CD4-positive, alpha-beta T cell (primary cell): Measurements from ENCODE around the gene EHD3. TPM values are rescaled to one million over a fixed set of nuclear protein-coding genes. Genes with fewer than 3 reads are reported as not detected.

Experiments used
- ATAC-seq: fragments of 200-7000 bp; cut with Tn5 transposase; one replicate; pipeline ENCODE4 v1.10.0; 2022; ENCODE audit warnings: mild to moderate bottlenecking; ENCODE audit not compliant: poor library complexity
- CTCF ChIA-PET: fragments of 350-600 bp; sonication (Branson Sonifier 250); formaldehyde crosslinking; loops from one replicate; lab custom pipeline; 2021; ENCODE audit warnings: antibody characterized with exemption, inconsistent platforms; lab: Charles Lee
- POLR2A ChIA-PET: fragments of 350-600 bp; sonication (Branson Sonifier 250); formaldehyde crosslinking; loops from one replicate; lab custom pipeline; 2021; ENCODE audit warnings: antibody characterized with exemption, inconsistent platforms; lab: Charles Lee
- DNase-seq, 14 experiments: peaks; one replicate each; pipeline ENCODE4 v3.0.0-alpha.2; 2013 to 2020; ENCODE audit warnings: mixed read lengths in 2 of 14
- H3K27ac ChIP-seq, 2 donors: one replicate each; pipeline versions ENCODE4 v1.5.1 to v1.7.0; 2013; ENCODE audit warnings: low read length in 2 of 2, low read depth in 1 of 2, mild to moderate bottlenecking in 1 of 2
- H3K27me3 ChIP-seq, 2 experiments: 1 replicate in 1 of 2; 2 replicates in 1 of 2; pipeline versions ENCODE4 v1.6.1 to v1.7.0; 2013; ENCODE audit warnings: low read length in 2 of 2, control low read depth in 1 of 2, mild to moderate bottlenecking in 1 of 2, moderate library complexity in 1 of 2; ENCODE audit not compliant: insufficient read depth in 2 of 2, control insufficient read depth in 1 of 2
- H3K36me3 ChIP-seq: one replicate; pipeline ENCODE4 v1.6.1; 2013; ENCODE audit warnings: low read length, control low read depth; ENCODE audit not compliant: insufficient read depth
- H3K4me1 ChIP-seq: one replicate; pipeline ENCODE4 v1.6.1; 2013; ENCODE audit warnings: low read length, control low read depth; ENCODE audit not compliant: insufficient read depth
- H3K4me3 ChIP-seq: one replicate; pipeline ENCODE4 v1.5.1; 2013; ENCODE audit warnings: mild to moderate bottlenecking, low read length, moderate library complexity
- H3K9me3 ChIP-seq, 2 experiments: 1 replicate in 1 of 2; 2 replicates in 1 of 2; pipeline versions ENCODE4 v1.6.1 to v1.7.0; 2013; ENCODE audit warnings: low read length in 2 of 2, mild to moderate bottlenecking in 2 of 2, control low read depth in 1 of 2, moderate library complexity in 1 of 2; ENCODE audit not compliant: control insufficient read depth in 1 of 2, insufficient read depth in 1 of 2
- H3K27ac Mint-ChIP-seq: one replicate; pipeline ENCODE4 v1.8.0; 2020; ENCODE audit warnings: mixed read lengths
- H3K27me3 Mint-ChIP-seq: one replicate; pipeline ENCODE4 v1.8.0; 2021; ENCODE audit warnings: mixed read lengths
- H3K36me3 Mint-ChIP-seq: one replicate; pipeline ENCODE4 v1.8.0; 2021; ENCODE audit warnings: low read depth, mixed read lengths
- H3K4me1 Mint-ChIP-seq: one replicate; pipeline ENCODE4 v1.8.0; 2021; ENCODE audit warnings: low read depth, mixed read lengths
- H3K4me3 Mint-ChIP-seq: one replicate; pipeline ENCODE4 v1.8.0; 2020; ENCODE audit warnings: mild to moderate bottlenecking, mixed read lengths
- H3K9me3 Mint-ChIP-seq: one replicate; pipeline ENCODE4 v1.8.0; 2020; ENCODE audit warnings: mixed read lengths
- CTCF ChIP-seq: fragments of 200-600 bp; IDR thresholded peaks from one replicate; pipeline ENCODE4 v1.8.0; 2022; ENCODE audit warnings: antibody characterized with exemption, mild to moderate bottlenecking
- intact Hi-C, 2 experiments: fragments of 100-400 bp; cut with DNase I in 1 of 2; cut with micrococcal nuclease in 1 of 2; formaldehyde crosslinking; loops; one replicate each; pipeline versions ENCODE4 v1.15.1 to v1.9.0; 2023 to 2025; cut with DNase I, micrococcal nuclease
- total RNA-seq, 174 experiments: library from RNA in 2 of 174; stranded (reverse) in 2 of 174; gene quantifications; one replicate each; pipeline ENCODE4 v1.2.3 and lab custom pipeline; 2021 to 2026

The EHD3 gene
- total RNA-seq, 2 experiments from 2014 or later = 1.4 to 1.7 TPM

- no peak overlapping the region for H3K4me3 ChIP-seq
- no peak overlapping the region for H3K27ac Mint-ChIP-seq
- H3K27me3 ChIP-seq = no peaks in the 10 kb centered on the region
- intact Hi-C loops = no loop called here
- no peaks in the 10 kb centered on the region for H3K4me1 Mint-ChIP-seq
- H3K4me1 ChIP-seq = no peaks in the 10 kb centered on the region
- H3K9me3 ChIP-seq = no peaks in the 10 kb centered on the region
- H3K36me3 Mint-ChIP-seq = no peaks in the 10 kb centered on the region
- H3K36me3 ChIP-seq = no peaks in the 10 kb centered on the region
- DNase-seq (no peak), ATAC-seq (no peak)
- H3K9me3 Mint-ChIP-seq = no peaks in the 10 kb centered on the region
- H3K27me3 Mint-ChIP-seq = no peaks in the 10 kb centered on the region
- CTCF ChIA-PET = no interaction called here
- H3K27ac ChIP-seq = no peak overlapping the region
- H3K4me3 Mint-ChIP-seq = no peak overlapping the region
- POLR2A ChIA-PET = no interaction called here
- TF ChIP-seq CTCF = no peak
These were observed 19.6 kb downstream of the EHD3 start for GRCh38 chr2:31253356-31254131.

GRCh38 chr2:31254237-31255203 lies 20.6 kb downstream of the EHD3 start:
- ChIA-PET POLR2A (no interaction called here), CTCF (no interaction called here)
- Histone ChIP-seq H3K27ac (no peak overlapping the region), H3K36me3 (no peaks in the 10 kb centered on the region), H3K9me3 (no peaks in the 10 kb centered on the region), H3K4me1 (no peaks in the 10 kb centered on the region), H3K4me3 (no peak overlapping the region), H3K27me3 (no peaks in the 10 kb centered on the region)
- H3K4me1 Mint-ChIP-seq = no peaks in the 10 kb centered on the region
- DNase-seq = no peak
- H3K9me3 Mint-ChIP-seq = no peaks in the 10 kb centered on the region
- H3K36me3 Mint-ChIP-seq = no peaks in the 10 kb centered on the region
- H3K27me3 Mint-ChIP-seq = no peaks in the 10 kb centered on the region
- intact Hi-C loops = no loop called here
- no peak for TF ChIP-seq CTCF
- no peak for ATAC-seq
- H3K27ac Mint-ChIP-seq = no peak overlapping the region
- H3K4me3 Mint-ChIP-seq = no peak overlapping the region

GRCh38 chr2:31255911-31256571 lies 22.1 kb downstream of the EHD3 start:
- ChIA-PET POLR2A (no interaction called here), CTCF (no interaction called here)
- Mint-ChIP-seq H3K4me1 (no peaks in the 10 kb centered on the region), H3K4me3 (no peak overlapping the region), H3K27me3 (no peaks in the 10 kb centered on the region), H3K9me3 (no peaks in the 10 kb centered on the region), H3K36me3 (no peaks in the 10 kb centered on the region), H3K27ac (no peak overlapping the region)
- Histone ChIP-seq H3K27ac (no peak overlapping the region), H3K4me3 (no peak overlapping the region), H3K9me3 (no peaks in the 10 kb centered on the region), H3K4me1 (no peaks in the 10 kb centered on the region), H3K27me3 (no peaks in the 10 kb centered on the region), H3K36me3 (no peaks in the 10 kb centered on the region)
- ATAC-seq = no peak
- intact Hi-C loops = no loop called here
- no peak for DNase-seq
- no peak for TF ChIP-seq CTCF
